ENCODE data around the gene ENDOG. TPM values are rescaled to one million over a fixed set of nuclear protein-coding genes. Genes with fewer than 3 reads are reported as not detected.

Gene ENDOG
- total RNA-seq (10 to 100 TPM; 18.5 to 19.7 TPM), polyA plus RNA-seq (10 to 100 TPM; 21.2 to 25.9 TPM)

- Mint-ChIP-seq H3K9me3 (peaks cover 0 to 2% (median 0%) of the 10 kb centered on the region in 8 donors), H3K27ac (peak within 1 kb of the TSS; percentile 86 to 96 (median 93)), H3K4me1 (peaks cover 7 to 37% (median 10%) of the 10 kb centered on the region in 4 donors), H3K27me3 (no peaks in the 10 kb centered on the region), H3K4me3 (peak within 1 kb of the TSS; percentile 87 to 97 (median 89)), H3K36me3 (peaks cover 0 to 18% of the 10 kb centered on the region in 2 donors)
- intact Hi-C loops (cut with micrococcal nuclease) = loop anchor here (1.0 to 10.0 kb wide), 5 partner anchors 11 to 169 kb away; partner anchors contain the start of genes KYAT1, SPOUT1, ZDHHC12 and ZER1
- Histone ChIP-seq H3K4me3 (ENCODE audit: low read length in 2 of 2) (peak within 1 kb of the TSS; percentile 42 to 69), H3K36me3 (ENCODE audit: insufficient read depth, low read length) (peaks cover 8% of the 10 kb centered on the region), H3K27me3 (ENCODE audit: insufficient read depth, low read length) (no peaks in the 10 kb centered on the region), H3K27ac (ENCODE audit: low read depth, low read length) (peak within 1 kb of the TSS; percentile 45), H3K4me1 (ENCODE audit: insufficient read depth, low read length) (peaks cover 19% of the 10 kb centered on the region), H3K9me3 (ENCODE audit: control insufficient read depth in 1 of 2, low read length in 2 of 2) (no peaks in the 10 kb centered on the region)
- ChIA-PET CTCF (ENCODE audit: partially characterized antibody) (interaction anchor here (0.5 to 2.0 kb wide), 34 partner anchors 8 to 496 kb away, joined by 3 to 33 read pairs (median 4); partner anchors contain the start of genes COQ4, KYAT1, LRRC8A and PKN3), POLR2A (ENCODE audit: partially characterized antibody) (interaction anchor here (0.6 to 4.0 kb wide), 31 partner anchors 8 to 1069 kb away, joined by 3 to 77 read pairs (median 5); partner anchors contain the start of genes DOLK, DYNC2I2, GLE1 and KYAT1)
- DNase-seq = peak; percentile 95 to 97 (median 96)
These were observed at the start of gene ENDOG for GRCh38 chr9:128818099-128818838. Gene ENDOG, plus strand, starts transcription at chr9:128818500. Its CDS starts 185 bp downstream, at chr9:128818685.

DNA sequence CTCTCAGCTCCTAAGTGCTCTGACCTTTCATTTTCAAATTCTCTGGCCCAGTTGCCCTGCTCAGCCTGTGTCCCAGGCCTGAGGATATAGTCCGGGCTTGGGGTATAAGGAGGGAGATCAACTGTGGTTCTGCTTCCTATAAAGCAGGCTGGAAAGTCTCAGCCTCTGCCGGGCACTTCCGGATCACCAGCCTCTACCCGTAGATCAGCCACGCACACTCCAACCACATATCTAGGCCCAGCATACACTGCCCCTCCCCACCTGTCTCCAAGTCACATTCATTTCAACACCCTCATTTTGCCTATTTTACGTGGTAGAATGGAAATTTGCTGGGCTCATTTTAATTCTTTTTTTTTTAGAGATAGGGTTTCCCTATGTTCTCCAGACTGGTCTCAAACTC lies 49.7 kb upstream of the ENDOG start:
- ChIA-PET CTCF (ENCODE audit: partially characterized antibody) (interaction anchor here (0.7 kb wide), 1 partner anchor 67 kb away, joined by 3 read pairs; the partner anchor contains the start of gene PKN3), POLR2A (ENCODE audit: partially characterized antibody) (no interaction called here)
- Histone ChIP-seq H3K4me1 (ENCODE audit: insufficient read depth, low read length) (peaks cover 32% of the 10 kb centered on the region), H3K27ac (ENCODE audit: low read depth, low read length) (no peak overlapping the region), H3K36me3 (ENCODE audit: insufficient read depth, low read length) (no peaks in the 10 kb centered on the region), H3K9me3 (ENCODE audit: control insufficient read depth in 1 of 2, low read length in 2 of 2) (no peaks in the 10 kb centered on the region), H3K4me3 (ENCODE audit: low read length in 2 of 2) (no peak overlapping the region), H3K27me3 (ENCODE audit: insufficient read depth, low read length) (no peaks in the 10 kb centered on the region)
- H3K9me3 Mint-ChIP-seq = no peaks in the 10 kb centered on the region
- H3K4me3 Mint-ChIP-seq = peak overlapping the region in 2 of 8 donors; percentile 25 to 29
- peaks cover 27 to 55% (median 33%) of the 10 kb centered on the region in 4 donors for H3K4me1 Mint-ChIP-seq
- H3K36me3 Mint-ChIP-seq = peaks cover 3 to 29% of the 10 kb centered on the region in 2 donors
- no peaks in the 10 kb centered on the region for H3K27me3 Mint-ChIP-seq
- DNase-seq = no peak
- intact Hi-C loops (cut with micrococcal nuclease) = no loop called here
- H3K27ac Mint-ChIP-seq = peak overlapping the region in 4 of 7 donors; percentile 47 to 92 (median 71)

DNA sequence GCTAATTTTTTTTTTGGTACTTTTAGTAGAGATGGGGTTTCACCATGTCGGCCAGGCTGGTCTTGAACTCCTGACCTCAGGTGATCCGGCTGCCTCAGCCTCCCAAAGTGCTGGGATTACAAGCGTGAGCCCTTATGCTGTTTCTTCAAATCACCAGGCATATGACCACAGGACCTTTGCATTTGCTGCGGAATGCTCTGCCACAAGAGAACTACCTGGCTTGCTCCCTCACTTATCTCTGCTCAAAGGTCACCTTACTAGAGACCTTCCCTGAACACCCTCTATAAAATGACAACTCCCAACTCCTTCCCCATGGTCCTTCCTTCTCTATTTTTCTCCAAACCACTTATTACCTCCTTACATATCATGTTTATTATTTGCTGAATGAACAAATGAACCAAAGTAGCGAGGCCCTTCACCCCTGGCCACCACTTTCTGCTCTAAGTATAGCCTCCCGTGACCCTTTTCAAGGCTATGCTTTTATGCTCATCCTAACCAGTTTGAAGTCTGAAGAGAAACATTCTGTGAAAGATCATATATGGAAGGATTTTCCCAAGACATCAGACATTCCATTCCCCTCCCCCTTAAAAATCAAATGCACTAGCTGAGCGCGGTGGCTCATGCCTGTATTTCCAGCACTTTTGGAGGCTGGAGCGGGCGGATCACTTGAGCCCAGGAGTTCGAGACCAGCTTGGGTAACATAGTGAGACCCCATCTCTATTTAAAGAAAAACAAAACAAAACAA lies 47.8 kb upstream of the ENDOG start:
- ChIA-PET POLR2A (ENCODE audit: partially characterized antibody) (interaction anchor here (1.0 to 4.1 kb wide), 11 partner anchors 12 to 399 kb away, joined by 3 to 63 read pairs (median 5); partner anchors contain the start of genes ENDOG, SET, SPOUT1 and TBC1D13), CTCF (ENCODE audit: partially characterized antibody) (interaction anchor here (0.8 to 1.9 kb wide), 6 partner anchors 9 to 122 kb away, joined by 3 to 12 read pairs (median 4); partner anchors contain the start of gene ENDOG)
- Mint-ChIP-seq H3K27me3 (no peaks in the 10 kb centered on the region), H3K9me3 (peaks cover 0 to under 1% (median 0%) of the 10 kb centered on the region in 8 donors), H3K4me3 (peak overlapping the region; percentile 96 to 99 (median 98)), H3K36me3 (peaks cover 3 to 21% of the 10 kb centered on the region in 2 donors), H3K27ac (peak overlapping the region; percentile 92 to 99 (median 99)), H3K4me1 (peaks cover 21 to 42% (median 28%) of the 10 kb centered on the region in 4 donors)
- DNase-seq = no peak
- Histone ChIP-seq H3K9me3 (ENCODE audit: control insufficient read depth in 1 of 2, low read length in 2 of 2) (no peaks in the 10 kb centered on the region), H3K4me1 (ENCODE audit: insufficient read depth, low read length) (peaks cover 32% of the 10 kb centered on the region), H3K27me3 (ENCODE audit: insufficient read depth, low read length) (no peaks in the 10 kb centered on the region), H3K36me3 (ENCODE audit: insufficient read depth, low read length) (no peaks in the 10 kb centered on the region), H3K4me3 (ENCODE audit: low read length in 2 of 2) (peak overlapping the region; percentile 64 to 98), H3K27ac (ENCODE audit: low read depth, low read length) (peak overlapping the region; percentile 96)
- intact Hi-C loops (cut with micrococcal nuclease) = loop anchor here (1.0 to 10.0 kb wide), 8 partner anchors 17 to 396 kb away; partner anchors contain the start of genes DOLK, DYNC2I2, ENDOG and NUP188

- H3K36me3 Mint-ChIP-seq = peaks cover 3 to 21% of the 10 kb centered on the region in 2 donors
- H3K27me3 Mint-ChIP-seq = no peaks in the 10 kb centered on the region
- Histone ChIP-seq H3K4me3 (ENCODE audit: low read length in 2 of 2) (peak overlapping the region; percentile 64 to 98), H3K27ac (ENCODE audit: low read depth, low read length) (peak overlapping the region; percentile 96), H3K36me3 (ENCODE audit: insufficient read depth, low read length) (no peaks in the 10 kb centered on the region), H3K9me3 (ENCODE audit: control insufficient read depth in 1 of 2, low read length in 2 of 2) (peaks cover 0 to 3% of the 10 kb centered on the region in 2 donors), H3K27me3 (ENCODE audit: insufficient read depth, low read length) (no peaks in the 10 kb centered on the region), H3K4me1 (ENCODE audit: insufficient read depth, low read length) (peaks cover 32% of the 10 kb centered on the region)
- intact Hi-C loops (cut with micrococcal nuclease) = loop anchor here (1.0 to 10.0 kb wide), 8 partner anchors 16 to 396 kb away; partner anchors contain the start of genes DOLK, DYNC2I2, ENDOG and NUP188
- DNase-seq = peak in 3 of 5 donors; percentile 29 to 35 (median 33)
- H3K4me1 Mint-ChIP-seq = peaks cover 20 to 38% (median 27%) of the 10 kb centered on the region in 4 donors
- H3K9me3 Mint-ChIP-seq = peaks cover 0 to 2% (median 0%) of the 10 kb centered on the region in 8 donors
- POLR2A ChIA-PET (ENCODE audit: partially characterized antibody) = interaction anchor here (0.6 to 4.1 kb wide), 15 partner anchors 9 to 400 kb away, joined by 3 to 63 read pairs (median 5); partner anchors contain the start of genes ENDOG, SET, SPOUT1 and TBC1D13
- peak overlapping the region; percentile 92 to 99 (median 99) for H3K27ac Mint-ChIP-seq
- H3K4me3 Mint-ChIP-seq = peak overlapping the region; percentile 96 to 99 (median 98)
- CTCF ChIA-PET (ENCODE audit: partially characterized antibody) = interaction anchor here (0.6 to 1.9 kb wide), 9 partner anchors 10 to 123 kb away, joined by 3 to 12 read pairs (median 4); partner anchors contain the start of gene ENDOG
These were observed 47.1 kb upstream of the ENDOG start for GRCh38 chr9:128771094-128771721.

DNA sequence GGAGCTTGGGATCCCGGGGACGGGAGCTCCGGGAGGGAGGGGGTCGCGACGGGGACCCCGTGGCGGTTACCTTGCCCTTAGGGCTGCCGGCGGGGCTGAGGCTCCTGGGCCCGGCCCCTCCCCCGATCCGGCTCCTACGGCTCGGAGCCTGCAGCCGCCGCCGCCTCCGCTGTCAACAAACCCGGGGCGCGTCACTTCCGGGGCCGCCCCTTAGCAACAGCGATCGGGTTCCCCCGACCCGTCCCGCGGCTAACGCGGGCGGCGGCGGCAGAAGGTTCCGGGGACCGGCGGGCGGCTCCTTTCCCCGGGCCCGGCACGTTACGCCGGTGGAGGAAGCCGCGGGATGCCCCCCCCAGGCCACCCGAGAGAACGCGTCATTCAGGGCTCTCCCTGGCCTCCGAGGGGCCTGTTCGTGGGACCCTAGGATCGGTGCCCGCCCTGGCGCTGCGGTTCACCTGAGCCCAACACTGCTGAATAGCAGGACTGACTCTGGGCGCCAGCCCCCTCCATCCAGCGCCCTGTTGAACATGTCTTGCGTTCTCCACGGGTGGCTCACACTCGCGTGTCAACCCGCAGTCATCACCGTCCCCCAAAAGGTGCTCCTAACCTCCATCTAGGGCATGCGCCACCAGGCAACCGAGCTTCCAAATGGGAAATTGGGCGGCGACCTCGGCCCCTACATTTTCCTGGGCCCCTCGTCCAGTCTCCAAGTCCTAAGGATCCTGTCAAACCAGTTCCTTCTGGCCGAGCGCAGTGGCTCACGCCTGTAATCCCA lies 46.4 kb upstream of the ENDOG start, which contains the start of gene ZER1:
Gene ZER1 (minus strand): TSS at position 183 of the 775 bp plus-strand sequence. CDS start 16,362 bp downstream, outside the sequence.
- peaks cover 3 to 21% of the 10 kb centered on the region in 2 donors for H3K36me3 Mint-ChIP-seq
- H3K4me1 Mint-ChIP-seq = peaks cover 19 to 38% (median 26%) of the 10 kb centered on the region in 4 donors
- H3K27ac Mint-ChIP-seq = peak within 1 kb of the TSS; percentile 92 to 99 (median 99)
- H3K9me3 Mint-ChIP-seq = peaks cover 0 to 2% (median 0%) of the 10 kb centered on the region in 8 donors
- Histone ChIP-seq H3K9me3 (ENCODE audit: control insufficient read depth in 1 of 2, low read length in 2 of 2) (peaks cover 0 to 3% of the 10 kb centered on the region in 2 donors), H3K36me3 (ENCODE audit: insufficient read depth, low read length) (no peaks in the 10 kb centered on the region), H3K4me1 (ENCODE audit: insufficient read depth, low read length) (peaks cover 32% of the 10 kb centered on the region), H3K4me3 (ENCODE audit: low read length in 2 of 2) (peak within 1 kb of the TSS; percentile 73 to 98), H3K27me3 (ENCODE audit: insufficient read depth, low read length) (no peaks in the 10 kb centered on the region), H3K27ac (ENCODE audit: low read depth, low read length) (peak within 1 kb of the TSS; percentile 96)
- H3K4me3 Mint-ChIP-seq = peak within 1 kb of the TSS; percentile 96 to 99 (median 98)
- no peaks in the 10 kb centered on the region for H3K27me3 Mint-ChIP-seq
- ChIA-PET CTCF (ENCODE audit: partially characterized antibody) (interaction anchor here (0.6 to 1.9 kb wide), 8 partner anchors 10 to 104 kb away, joined by 3 to 12 read pairs (median 3); partner anchors contain the start of gene ENDOG), POLR2A (ENCODE audit: partially characterized antibody) (interaction anchor here (0.6 to 4.1 kb wide), 20 partner anchors 9 to 401 kb away, joined by 3 to 63 read pairs (median 5); partner anchors contain the start of genes ENDOG, ODF2, SET and SPOUT1)
- intact Hi-C loops (cut with micrococcal nuclease) = loop anchor here (1.0 to 10.0 kb wide), 8 partner anchors 15 to 397 kb away; partner anchors contain the start of genes DOLK, DYNC2I2, ENDOG and NUP188
- peak; percentile 93 to 95 (median 94) for DNase-seq

All from CD4-positive, alpha-beta memory T cell (primary cell).